PFSK-1 (cell line): ENCODE data around the gene LDLR.

Experiments used
- FOXP2 ChIP-seq: optimal IDR thresholded peaks from 2 replicates; pipeline ENCODE3; 2011; ENCODE audit warnings: borderline replicate concordance, control low read depth, inconsistent platforms; ENCODE audit not compliant: insufficient read depth; ENCODE audit errors: extremely low read length, extremely low read depth
- POLR2AphosphoS5 ChIP-seq: IDR thresholded peaks from 2 replicates; pipeline ENCODE4 v1.6.1; 2012; ENCODE audit warnings: low read depth, mild to moderate bottlenecking, control low read depth, low read length, moderate library complexity
- SIN3A ChIP-seq: IDR thresholded peaks from 2 replicates; pipeline ENCODE4 v1.6.1; 2012; ENCODE audit warnings: mild to moderate bottlenecking, low read length, moderate library complexity, borderline replicate concordance; ENCODE audit not compliant: insufficient read depth
- TAF1 ChIP-seq: IDR thresholded peaks from 2 replicates; pipeline ENCODE4 v1.6.1; 2012; ENCODE audit warnings: low read length, control low read depth, borderline replicate concordance; ENCODE audit not compliant: insufficient read depth
- TF ChIP-seq, protein P1 (sequence below), 2 experiments: IDR thresholded peaks; 2 replicates each; pipeline versions ENCODE4 v1.6.1 to v1.8.0; 2011 to 2012; ENCODE audit warnings: low read depth in 2 of 2, low read length in 2 of 2, control low read depth in 1 of 2, inconsistent platforms in 1 of 2, mild to moderate bottlenecking in 1 of 2, moderate library complexity in 1 of 2; ENCODE audit not compliant: insufficient read depth in 1 of 2

Gene LDLR

DNA sequence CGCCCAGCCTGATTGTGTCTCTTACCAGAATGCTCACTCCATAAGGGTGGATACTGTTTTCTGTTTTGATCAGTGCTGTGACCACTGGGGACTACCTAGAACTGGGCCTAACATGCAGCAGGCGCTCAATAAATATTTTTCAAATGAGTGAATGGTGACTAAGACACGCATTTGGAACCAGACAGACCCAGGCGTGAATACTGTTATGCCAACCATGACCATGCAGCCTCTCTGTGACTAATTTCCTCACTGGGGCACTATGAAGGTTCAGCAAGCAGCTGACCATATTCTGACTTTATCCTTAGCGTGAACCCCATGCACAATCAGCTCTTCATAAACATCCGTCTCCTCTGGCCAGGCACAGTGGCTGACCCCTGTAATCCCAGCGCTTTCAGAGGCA, 79.3 kb downstream of the LDLR start:
- no peak for TF ChIP-seq POLR2AphosphoS5
- TF ChIP-seq, protein P1, sequence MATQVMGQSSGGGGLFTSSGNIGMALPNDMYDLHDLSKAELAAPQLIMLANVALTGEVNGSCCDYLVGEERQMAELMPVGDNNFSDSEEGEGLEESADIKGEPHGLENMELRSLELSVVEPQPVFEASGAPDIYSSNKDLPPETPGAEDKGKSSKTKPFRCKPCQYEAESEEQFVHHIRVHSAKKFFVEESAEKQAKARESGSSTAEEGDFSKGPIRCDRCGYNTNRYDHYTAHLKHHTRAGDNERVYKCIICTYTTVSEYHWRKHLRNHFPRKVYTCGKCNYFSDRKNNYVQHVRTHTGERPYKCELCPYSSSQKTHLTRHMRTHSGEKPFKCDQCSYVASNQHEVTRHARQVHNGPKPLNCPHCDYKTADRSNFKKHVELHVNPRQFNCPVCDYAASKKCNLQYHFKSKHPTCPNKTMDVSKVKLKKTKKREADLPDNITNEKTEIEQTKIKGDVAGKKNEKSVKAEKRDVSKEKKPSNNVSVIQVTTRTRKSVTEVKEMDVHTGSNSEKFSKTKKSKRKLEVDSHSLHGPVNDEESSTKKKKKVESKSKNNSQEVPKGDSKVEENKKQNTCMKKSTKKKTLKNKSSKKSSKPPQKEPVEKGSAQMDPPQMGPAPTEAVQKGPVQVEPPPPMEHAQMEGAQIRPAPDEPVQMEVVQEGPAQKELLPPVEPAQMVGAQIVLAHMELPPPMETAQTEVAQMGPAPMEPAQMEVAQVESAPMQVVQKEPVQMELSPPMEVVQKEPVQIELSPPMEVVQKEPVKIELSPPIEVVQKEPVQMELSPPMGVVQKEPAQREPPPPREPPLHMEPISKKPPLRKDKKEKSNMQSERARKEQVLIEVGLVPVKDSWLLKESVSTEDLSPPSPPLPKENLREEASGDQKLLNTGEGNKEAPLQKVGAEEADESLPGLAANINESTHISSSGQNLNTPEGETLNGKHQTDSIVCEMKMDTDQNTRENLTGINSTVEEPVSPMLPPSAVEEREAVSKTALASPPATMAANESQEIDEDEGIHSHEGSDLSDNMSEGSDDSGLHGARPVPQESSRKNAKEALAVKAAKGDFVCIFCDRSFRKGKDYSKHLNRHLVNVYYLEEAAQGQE (IDR thresholded peaks at IDR 0.05; ENCODE audit: insufficient read depth in 1 of 2, low read depth in 2 of 2, low read length in 2 of 2), result no peak
- TF ChIP-seq FOXP2, result no peak
- no peak for TF ChIP-seq TAF1
- no peak for TF ChIP-seq SIN3A

DNA sequence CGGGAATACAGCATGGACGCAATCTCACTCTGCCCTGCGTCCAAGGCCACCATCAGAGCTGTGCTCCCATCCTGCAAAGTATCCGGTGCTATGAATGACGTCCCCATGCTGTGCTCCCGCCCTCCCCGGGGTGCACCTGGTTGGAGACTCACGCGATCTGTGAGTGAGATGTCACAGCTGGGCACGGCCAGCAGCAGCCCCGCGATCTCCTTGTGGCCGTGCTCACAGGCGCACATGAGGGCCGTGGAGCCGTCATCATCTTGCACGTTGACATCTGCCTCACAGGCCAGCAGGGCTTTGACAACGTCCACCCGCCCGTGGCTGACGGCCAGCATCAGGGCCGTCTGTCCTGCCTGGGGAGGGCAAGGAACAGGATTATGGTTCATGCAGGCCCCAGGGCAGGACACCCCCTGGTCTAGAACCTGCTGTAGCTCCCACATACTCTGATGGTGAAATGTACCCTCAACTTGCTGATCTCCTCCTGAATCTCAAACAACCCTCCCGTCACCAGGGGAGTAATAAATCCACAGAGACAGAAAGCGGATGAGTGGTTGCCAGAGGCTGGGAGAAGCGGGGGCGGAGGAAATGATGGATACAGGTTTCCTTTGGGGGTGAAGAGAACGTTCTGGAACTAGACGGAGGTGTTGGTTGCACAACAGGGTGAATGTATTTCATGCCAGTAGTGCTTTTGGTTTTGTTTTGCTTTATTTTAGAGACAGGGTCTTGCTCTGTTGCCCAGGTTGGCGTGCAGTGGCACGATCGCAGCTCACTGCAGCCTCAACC, 80.8 kb downstream of the LDLR start:
- TF ChIP-seq POLR2AphosphoS5, result no peak

DNA sequence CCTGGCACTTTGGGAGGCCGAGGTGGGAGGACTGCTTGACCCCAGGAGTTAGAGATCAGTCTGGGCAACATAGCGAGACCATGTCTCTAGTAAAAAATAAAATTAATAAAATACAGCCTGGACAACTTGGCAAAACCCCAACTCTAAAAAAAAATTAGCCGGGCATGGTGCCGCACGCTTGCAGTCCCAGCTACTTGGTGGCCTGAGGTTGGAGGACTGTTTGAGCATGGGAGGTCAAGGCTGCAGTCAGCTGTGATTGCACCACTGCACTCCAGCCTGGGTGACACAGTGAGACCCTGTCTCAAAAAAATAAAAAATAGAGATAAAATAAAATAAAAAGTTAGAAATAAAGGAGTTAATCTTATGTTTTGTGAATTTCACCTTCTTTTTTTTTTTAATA, 81.9 kb downstream of the LDLR start:
- TF ChIP-seq POLR2AphosphoS5 (no peak), SIN3A (no peak)
- TF ChIP-seq, protein P1 (IDR thresholded peaks at IDR 0.05; ENCODE audit: insufficient read depth in 1 of 2, low read depth in 2 of 2, low read length in 2 of 2), result no peak

DNA sequence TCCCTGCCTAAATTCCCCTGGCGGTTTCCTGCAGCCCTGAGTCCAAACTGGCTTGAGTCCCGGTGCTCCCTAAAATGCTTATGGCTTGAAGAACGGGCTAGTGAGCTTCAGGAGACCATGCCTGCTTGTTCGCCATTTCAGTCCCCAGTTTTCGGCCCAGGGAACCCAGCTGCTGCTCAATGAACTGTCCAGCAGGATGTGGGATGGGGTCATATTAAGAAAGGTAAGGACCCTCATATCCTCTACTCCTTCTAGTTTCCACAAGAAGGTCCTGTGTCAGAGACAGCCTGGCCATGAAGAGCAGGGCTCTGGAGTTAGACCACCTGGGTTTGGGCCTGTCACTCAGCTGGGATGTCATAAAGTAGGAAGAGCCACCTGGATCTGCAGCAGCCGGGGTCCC, 83.3 kb downstream of the LDLR start:
- TF ChIP-seq TAF1 (no peak), SIN3A (no peak), POLR2AphosphoS5 (no peak), FOXP2 (no peak)
- TF ChIP-seq, protein P1 (IDR thresholded peaks at IDR 0.05; ENCODE audit: insufficient read depth in 1 of 2, low read depth in 2 of 2, low read length in 2 of 2), result no peak

DNA sequence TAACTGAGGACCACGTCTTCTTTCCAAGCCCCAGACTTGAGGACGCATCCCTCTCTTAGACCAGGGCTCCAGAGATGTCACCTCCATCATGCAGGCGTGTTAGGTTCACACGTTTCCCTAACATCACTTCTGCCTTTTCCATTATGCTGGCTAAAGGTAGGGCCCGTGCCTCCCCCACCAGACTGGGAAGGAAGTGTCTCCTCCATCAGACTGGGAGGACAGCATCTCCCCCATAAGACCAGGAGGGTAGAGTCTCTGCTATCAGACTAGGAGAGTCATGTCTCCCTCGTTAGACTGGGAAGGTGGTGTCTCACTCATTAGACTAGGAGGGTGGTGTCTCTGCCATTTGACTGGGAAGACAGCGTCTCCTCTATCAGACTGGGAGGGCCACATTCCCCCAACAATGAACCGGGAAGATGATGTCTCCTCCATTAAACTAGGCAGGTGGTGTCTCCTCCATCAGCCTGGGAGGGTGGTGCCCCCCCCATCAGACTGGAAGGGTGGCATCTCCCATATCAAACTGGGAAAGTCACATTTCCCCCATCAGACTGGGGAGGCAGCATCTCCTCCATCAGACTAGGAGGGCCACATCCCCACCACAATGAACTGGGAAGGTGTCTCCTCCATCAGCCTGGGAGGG, 84.4 kb downstream of the LDLR start:
- TF ChIP-seq TAF1, result no peak
- no peak for TF ChIP-seq SIN3A
- no peak for TF ChIP-seq FOXP2
- no peak for TF ChIP-seq POLR2AphosphoS5
- TF ChIP-seq, protein P1 (IDR thresholded peaks at IDR 0.05; ENCODE audit: insufficient read depth in 1 of 2, low read depth in 2 of 2, low read length in 2 of 2), result no peak
